H7 (cell line): ENCODE measurements around the gene MYCBP2. TPM values are rescaled to one million over a fixed set of nuclear protein-coding genes. Genes with fewer than 3 reads are reported as not detected.
A peak's percentile ranks its signal among the peaks of the same experiment; 100 is the strongest.

Experiments used
- DNase-seq: peaks from one replicate; pipeline ENCODE4 v3.0.0; 2012
- H3K27me3 ChIP-seq: 2 replicates; pipeline ENCODE4 v1.6.0; 2011; ENCODE audit warnings: mild to moderate bottlenecking, low read length; ENCODE audit not compliant: control insufficient read depth, insufficient read depth
- H3K36me3 ChIP-seq: replicated peaks from 2 replicates; pipeline ENCODE4 v1.5.1; 2011; ENCODE audit warnings: low read length; ENCODE audit not compliant: control insufficient read depth, insufficient read depth
- H3K4me3 ChIP-seq: 2 replicates; pipeline ENCODE4 v1.5.1; 2011; ENCODE audit warnings: low read depth, mild to moderate bottlenecking, control low read depth, low read length, moderate library complexity; ENCODE audit not compliant: insufficient read depth
- total RNA-seq: library from RNA; depleted of rRNA; stranded (reverse); fragments of >200 nt; shearing (Covaris generic); gene quantifications from 2 replicates; pipeline ENCODE4 v1.2.3, GENCODE V29; 2014; rRNA removed

MYCBP2 gene, protein sequence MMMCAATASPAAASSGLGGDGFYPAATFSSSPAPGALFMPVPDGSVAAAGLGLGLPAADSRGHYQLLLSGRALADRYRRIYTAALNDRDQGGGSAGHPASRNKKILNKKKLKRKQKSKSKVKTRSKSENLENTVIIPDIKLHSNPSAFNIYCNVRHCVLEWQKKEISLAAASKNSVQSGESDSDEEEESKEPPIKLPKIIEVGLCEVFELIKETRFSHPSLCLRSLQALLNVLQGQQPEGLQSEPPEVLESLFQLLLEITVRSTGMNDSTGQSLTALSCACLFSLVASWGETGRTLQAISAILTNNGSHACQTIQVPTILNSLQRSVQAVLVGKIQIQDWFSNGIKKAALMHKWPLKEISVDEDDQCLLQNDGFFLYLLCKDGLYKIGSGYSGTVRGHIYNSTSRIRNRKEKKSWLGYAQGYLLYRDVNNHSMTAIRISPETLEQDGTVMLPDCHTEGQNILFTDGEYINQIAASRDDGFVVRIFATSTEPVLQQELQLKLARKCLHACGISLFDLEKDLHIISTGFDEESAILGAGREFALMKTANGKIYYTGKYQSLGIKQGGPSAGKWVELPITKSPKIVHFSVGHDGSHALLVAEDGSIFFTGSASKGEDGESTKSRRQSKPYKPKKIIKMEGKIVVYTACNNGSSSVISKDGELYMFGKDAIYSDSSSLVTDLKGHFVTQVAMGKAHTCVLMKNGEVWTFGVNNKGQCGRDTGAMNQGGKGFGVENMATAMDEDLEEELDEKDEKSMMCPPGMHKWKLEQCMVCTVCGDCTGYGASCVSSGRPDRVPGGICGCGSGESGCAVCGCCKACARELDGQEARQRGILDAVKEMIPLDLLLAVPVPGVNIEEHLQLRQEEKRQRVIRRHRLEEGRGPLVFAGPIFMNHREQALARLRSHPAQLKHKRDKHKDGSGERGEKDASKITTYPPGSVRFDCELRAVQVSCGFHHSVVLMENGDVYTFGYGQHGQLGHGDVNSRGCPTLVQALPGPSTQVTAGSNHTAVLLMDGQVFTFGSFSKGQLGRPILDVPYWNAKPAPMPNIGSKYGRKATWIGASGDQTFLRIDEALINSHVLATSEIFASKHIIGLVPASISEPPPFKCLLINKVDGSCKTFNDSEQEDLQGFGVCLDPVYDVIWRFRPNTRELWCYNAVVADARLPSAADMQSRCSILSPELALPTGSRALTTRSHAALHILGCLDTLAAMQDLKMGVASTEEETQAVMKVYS (N-terminal part only)
- total RNA-seq: 18.3 and 28.6 TPM in 2 replicates

DNA sequence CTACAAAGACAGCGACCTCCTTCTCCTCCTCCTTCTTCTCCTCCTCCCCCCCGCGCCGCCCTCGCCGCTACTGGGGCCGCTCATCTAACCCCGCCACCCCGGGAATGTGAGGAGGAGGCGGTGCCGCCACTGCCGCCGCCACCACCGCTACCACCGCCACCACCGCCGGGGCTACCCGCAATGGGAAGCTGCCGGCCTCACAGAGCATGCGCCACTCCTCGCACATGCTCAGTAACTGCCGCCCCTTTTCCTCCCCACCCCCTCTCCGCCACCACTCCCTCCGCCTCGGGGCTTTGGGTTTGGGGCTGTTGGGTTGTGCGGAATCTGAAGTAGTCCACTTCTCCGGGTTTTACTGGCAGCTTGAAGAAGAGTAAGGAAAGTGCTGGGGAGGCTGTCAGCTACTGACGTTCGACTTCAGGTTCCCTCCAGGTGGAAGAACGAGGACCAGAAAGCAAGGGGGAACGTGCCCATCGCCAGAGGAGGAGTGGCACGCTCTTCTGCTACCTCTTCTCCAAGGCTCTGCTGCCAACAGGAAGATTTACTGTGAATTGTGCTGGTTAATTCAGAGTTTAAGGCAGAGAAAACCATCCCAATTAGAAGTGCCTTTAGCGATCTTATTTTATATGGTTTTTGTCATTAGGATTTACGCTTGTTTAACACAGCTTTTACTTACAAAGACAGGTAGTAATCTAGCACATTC lies at the start of gene MYCBP2:
TSS of gene MYCBP2 (minus strand) at position 190 of the 700 bp plus-strand sequence. CDS start 319 bp downstream, outside the sequence.
- H3K36me3 ChIP-seq: no peaks in the 10 kb centered on the region
- peak; percentile 94 for DNase-seq
- H3K27me3 ChIP-seq: peaks cover 12% of the 10 kb centered on the region
- peak within 1 kb of the TSS; percentile 85 for H3K4me3 ChIP-seq

DNA sequence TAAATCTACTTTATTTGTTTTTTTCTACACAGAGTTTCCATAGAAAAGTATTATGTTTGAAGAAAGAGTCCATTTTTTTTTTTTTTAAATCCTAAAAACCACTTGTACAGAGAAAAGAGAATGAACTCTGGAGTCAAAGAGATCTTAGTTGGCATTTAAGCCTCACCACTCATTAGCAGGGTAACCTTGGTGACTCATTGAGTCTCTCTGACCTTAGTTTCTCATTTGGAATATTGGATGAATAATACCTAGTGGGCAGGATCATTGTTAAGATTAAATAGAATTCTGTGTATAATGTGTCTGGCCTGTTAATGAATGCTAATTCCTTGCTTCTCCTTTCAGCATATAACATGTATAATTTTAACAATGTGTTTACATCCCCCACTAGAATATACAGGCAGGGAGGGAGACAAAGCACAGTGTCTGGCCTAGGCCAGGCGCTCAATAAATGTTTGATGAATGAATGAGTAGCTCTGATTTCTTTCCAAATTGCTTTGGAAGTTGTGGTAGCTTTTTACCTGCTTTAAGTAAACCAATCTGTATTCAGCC lies 48.7 kb upstream of the MYCBP2 start:
- Histone ChIP-seq H3K27me3 (no peaks in the 10 kb centered on the region), H3K36me3 (no peaks in the 10 kb centered on the region), H3K4me3 (no peak overlapping the region)
- no peak for DNase-seq

DNA sequence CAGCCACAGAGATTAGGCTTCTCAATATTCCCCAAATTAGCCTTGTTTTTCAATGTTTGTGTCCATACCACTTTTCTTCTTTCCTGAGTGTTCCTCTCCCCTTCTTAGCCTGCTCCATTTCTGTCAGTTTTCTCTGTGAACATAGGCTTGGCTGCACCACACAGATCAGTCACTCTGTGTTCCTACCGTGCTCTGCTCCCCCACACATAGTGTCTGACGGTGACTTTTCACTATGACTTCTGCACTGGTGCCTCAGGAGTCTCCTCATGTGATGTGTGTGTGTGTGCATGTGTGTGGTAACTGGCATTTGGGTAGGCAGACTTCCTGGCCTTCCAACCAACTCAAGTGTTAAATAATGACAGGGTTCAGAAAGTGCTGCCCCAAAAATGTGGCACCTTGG lies 47.9 kb upstream of the MYCBP2 start:
- Histone ChIP-seq H3K4me3 (no peak overlapping the region), H3K27me3 (no peaks in the 10 kb centered on the region), H3K36me3 (no peaks in the 10 kb centered on the region)
- DNase-seq: peak; percentile 10

DNA sequence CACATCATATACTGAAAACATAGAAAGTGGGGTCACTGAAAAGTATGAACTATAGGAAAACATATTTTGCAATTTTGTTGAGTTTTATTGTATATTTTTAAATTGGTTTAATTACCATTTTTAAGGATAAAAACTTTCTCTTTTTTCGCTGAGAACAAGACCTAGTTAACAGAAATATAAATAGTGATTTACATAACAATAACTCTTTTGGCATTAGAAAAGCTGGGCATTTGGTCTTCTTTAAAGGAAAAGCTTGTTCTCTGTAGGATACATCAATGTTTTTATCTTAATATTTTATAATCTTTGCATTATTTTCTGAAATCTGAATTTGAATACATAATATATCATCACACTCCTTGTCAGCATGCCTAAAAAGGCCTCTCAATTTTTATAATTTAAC lies 47.4 kb upstream of the MYCBP2 start:
- peak; percentile 15 for DNase-seq
- Histone ChIP-seq H3K36me3 (no peaks in the 10 kb centered on the region), H3K27me3 (no peaks in the 10 kb centered on the region), H3K4me3 (no peak overlapping the region)

DNA sequence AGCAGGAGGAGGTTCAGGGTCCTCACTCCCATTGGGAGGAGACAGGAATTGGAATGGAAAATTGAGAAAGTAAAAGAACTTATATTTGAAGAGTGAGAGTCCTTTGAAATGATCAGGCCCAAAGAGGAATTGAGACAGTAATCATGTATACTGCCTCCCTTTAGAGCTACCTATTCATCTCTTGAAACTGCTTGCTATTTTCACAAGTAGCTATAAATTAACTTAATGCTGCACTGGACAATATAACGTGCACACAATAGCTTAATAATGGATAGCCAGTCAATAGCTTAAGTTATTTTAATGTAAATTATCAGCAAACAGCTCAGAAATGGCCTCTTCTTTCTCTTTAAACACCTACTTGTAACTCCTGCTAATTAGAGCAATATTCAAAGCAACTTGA lies 46.6 kb upstream of the MYCBP2 start:
- Histone ChIP-seq H3K4me3 (no peak overlapping the region), H3K27me3 (no peaks in the 10 kb centered on the region), H3K36me3 (no peaks in the 10 kb centered on the region)
- no peak for DNase-seq

DNA sequence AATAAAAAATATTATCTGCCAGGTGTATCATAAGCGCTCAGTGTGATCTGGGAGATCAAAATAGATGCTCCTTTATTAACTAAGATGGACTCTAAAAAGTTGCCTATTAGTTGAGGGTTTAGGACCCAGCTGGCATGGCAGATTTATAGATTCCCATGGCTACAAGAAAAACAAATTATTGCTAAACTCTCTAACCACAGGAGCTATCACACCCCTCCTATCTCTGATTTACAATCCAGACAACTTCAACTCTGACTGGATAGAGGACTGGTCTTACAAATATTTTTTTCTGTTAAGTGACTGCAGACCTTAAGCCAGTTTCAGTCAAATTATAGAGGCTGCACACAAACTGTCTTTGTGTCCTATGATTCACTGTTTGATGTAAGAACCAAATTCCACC lies 45.4 kb upstream of the MYCBP2 start:
- Histone ChIP-seq H3K27me3 (no peaks in the 10 kb centered on the region), H3K36me3 (no peaks in the 10 kb centered on the region), H3K4me3 (no peak overlapping the region)
- DNase-seq: no peak

DNA sequence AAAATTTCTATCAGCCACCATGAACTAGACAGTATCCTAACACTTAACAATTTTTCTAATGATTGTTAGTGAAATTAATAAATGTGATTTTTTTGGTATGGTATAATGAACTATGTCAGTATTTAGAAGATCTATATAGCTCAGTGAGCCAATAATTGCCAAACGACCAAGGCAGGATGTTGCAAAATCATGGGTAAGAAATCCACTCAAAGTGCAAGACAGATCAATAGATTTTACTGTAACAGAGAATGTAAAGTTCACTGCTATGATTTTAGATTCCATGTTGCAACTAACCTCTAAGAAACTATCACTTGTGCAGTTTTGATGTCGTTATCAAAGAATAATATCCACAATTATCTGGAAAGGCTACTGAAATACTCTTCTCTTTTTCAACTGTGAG lies 44.0 kb upstream of the MYCBP2 start:
- DNase-seq: no peak
- no peak overlapping the region for H3K4me3 ChIP-seq
- H3K27me3 ChIP-seq: no peaks in the 10 kb centered on the region
- no peaks in the 10 kb centered on the region for H3K36me3 ChIP-seq

DNA sequence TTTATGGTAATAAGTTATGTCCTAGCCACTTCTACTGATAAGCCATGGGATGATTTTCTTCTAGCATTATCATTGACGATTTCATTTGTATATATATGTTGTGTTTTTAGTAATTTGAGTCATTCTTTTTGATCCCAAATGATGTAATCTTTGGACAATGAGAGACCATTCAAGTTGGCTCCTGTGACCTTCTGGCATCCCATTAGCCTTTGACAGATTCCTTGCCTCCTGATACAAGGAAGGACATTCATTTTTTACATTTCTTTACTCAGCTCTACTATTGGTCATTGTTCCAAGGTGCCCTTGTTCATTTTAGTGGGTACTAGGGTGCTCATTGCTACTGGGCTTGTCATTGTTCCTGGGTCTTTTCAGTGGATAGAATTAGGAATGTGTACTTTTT lies 35.3 kb upstream of the MYCBP2 start:
- no peak for DNase-seq
- Histone ChIP-seq H3K36me3 (no peaks in the 10 kb centered on the region), H3K4me3 (no peak overlapping the region), H3K27me3 (no peaks in the 10 kb centered on the region)

DNA sequence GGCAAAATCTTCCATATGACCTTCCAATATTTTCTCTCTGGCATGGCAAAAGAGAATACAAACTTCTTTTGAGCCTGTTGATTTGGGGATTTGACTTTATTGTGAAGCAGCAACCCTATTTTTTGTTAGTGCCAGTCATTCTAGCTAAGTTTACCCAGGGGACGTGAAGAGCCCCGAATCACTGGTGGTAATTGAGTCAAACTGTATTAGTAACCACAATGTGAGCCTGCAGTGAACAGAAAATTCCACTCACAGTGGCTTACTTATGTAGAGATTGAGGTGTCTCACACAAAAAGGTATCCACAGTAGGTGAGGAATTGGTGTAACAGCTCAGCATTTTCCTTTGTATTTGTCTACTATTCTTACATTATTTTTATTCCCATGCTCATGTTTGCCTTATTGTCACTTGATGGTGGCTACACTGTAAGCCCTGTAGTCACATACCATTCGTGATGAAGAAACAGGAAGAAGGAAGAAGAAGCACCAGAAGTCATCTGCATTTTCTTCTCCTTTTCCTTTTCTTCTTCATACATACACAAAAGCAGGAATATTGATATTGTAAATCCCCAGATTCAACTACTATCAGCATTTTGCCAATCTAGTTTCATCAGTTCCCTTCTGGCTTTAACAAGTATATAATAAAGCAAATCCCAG lies 33.3 kb upstream of the MYCBP2 start:
- no peak for DNase-seq
- H3K4me3 ChIP-seq: no peak overlapping the region
- H3K36me3 ChIP-seq: no peaks in the 10 kb centered on the region
- no peaks in the 10 kb centered on the region for H3K27me3 ChIP-seq

DNA sequence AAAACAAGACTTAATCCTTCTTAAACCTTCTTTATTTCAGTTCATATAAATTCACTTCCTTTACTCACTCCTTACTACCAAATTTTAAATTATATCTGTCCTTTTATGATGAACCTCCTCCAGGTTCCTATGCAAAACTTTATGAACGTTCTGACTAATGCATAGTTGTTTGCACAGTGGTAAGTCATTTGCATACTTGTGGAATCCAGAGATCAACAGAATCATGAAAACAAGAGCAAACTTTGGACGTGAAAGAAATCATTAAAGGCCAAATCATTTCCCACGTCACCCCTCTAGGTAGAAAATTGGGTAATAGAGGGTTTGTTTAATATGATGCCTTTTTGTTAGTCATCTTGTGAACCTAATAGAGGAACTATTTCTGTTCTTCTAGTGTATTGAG lies 32.3 kb upstream of the MYCBP2 start:
- Histone ChIP-seq H3K36me3 (no peaks in the 10 kb centered on the region), H3K4me3 (no peak overlapping the region), H3K27me3 (no peaks in the 10 kb centered on the region)
- DNase-seq: no peak

DNA sequence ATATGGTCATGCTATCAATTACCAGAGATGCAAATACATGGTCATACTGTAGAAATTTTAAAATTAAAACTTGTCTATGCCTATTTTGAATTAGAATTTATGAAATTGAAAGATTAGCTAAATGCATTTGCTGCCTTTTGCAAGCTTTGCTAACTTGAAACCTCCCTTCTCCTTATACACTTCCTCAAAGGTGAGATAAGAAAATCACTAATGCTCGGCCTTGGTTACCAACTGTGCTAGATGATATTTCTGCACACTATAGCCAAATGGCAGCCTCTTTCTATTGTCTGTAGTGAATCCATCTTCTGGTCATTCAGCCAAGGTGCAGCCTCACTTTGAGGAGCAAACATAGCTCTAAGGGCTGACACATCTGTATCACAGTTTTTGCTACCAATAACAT lies 31.1 kb upstream of the MYCBP2 start:
- Histone ChIP-seq H3K4me3 (no peak overlapping the region), H3K36me3 (no peaks in the 10 kb centered on the region), H3K27me3 (no peaks in the 10 kb centered on the region)
- DNase-seq: no peak

DNA sequence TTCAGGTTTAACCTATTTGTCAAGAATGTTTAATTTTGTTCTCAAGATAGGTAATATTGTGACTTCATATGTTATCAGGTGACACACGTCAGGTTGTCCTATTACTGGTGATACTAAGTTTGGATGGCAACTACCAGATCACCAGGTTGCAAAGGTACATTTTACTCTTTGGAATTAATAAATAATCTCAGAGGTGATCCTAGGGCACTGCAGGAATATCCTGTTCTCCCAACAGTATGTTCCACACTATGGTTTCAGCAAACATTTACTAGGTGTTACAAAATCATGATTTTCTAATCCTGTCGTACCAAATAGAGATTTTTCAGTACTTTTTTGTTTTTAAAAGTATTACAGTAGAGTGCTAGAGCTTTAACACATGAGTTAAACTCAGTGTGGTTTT lies 29.3 kb upstream of the MYCBP2 start:
- DNase-seq: no peak
- Histone ChIP-seq H3K4me3 (no peak overlapping the region), H3K36me3 (no peaks in the 10 kb centered on the region), H3K27me3 (no peaks in the 10 kb centered on the region)

DNA sequence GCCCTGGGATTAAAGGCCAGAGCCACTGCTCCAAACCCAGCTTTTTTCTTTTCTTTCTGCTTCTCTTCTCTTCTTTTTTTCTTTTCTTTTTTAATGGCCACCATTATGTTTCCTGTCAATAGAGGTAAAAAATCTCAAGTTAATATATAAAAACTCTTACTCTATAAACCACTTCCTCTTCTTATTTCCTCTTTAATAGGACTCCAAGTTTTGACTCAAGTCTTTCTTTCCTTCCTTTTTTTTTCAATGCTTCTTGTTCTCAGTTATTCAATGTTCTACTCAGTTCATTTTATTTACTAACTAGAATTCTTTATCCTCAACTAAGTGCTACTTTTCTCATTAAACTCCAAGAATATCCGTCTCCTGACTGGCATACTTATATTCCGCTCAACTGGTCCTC lies 27.1 kb upstream of the MYCBP2 start:
- no peak overlapping the region for H3K4me3 ChIP-seq
- no peak for DNase-seq

More for the DNA sequence above, 27.1 kb upstream of the MYCBP2 start:
- H3K27me3 ChIP-seq: no peaks in the 10 kb centered on the region
- H3K36me3 ChIP-seq: no peaks in the 10 kb centered on the region
